IMR-90 (cell line): ENCODE results near the gene HOXA5. TPM values are rescaled to one million over a fixed set of nuclear protein-coding genes. Genes with fewer than 3 reads are reported as not detected.

Experiments
- ATAC-seq: fragments of 200-7000 bp; cut with Tn5 transposase; 2 replicates; pipeline ENCODE4 v1.9.1; 2020; ENCODE audit warnings: low read depth, mild to moderate bottlenecking, moderate library complexity
- BruUV-seq: library from RNA; stranded (reverse); fragments of 400-500 nt; replicated peaks from 2 replicates; lab custom pipeline; 2021; lab: Mats Ljungman, UMichigan
- CTCF ChIA-PET: fragments of 300-600 bp; formaldehyde crosslinking; extraction: SDS; loops from one replicate; lab custom pipeline; 2021; ENCODE audit warnings: antibody characterized with exemption; lab: Yijun Ruan, JAX
- POLR2A ChIA-PET: fragments of 300-600 bp; sonication (Branson Sonifier 250); formaldehyde crosslinking; loops from one replicate; lab custom pipeline; 2022; ENCODE audit warnings: antibody characterized with exemption; ENCODE audit not compliant: unreplicated experiment; lab: Charles Lee
- DNase-seq: peaks from one replicate; pipeline ENCODE4 v3.0.0; 2013
- H2AFZ ChIP-seq: replicated peaks from 2 replicates; pipeline ENCODE3; 2013; ENCODE audit warnings: low read length, mild to moderate bottlenecking; ENCODE audit not compliant: poor library complexity
- H2AK5ac ChIP-seq: 2 replicates; pipeline ENCODE4 v1.6.1; 2013; ENCODE audit warnings: low read depth, low read length, inconsistent platforms
- H2AK9ac ChIP-seq: replicated peaks from 2 replicates; pipeline ENCODE3; 2013; ENCODE audit warnings: mild to moderate bottlenecking, low read depth, low read length, moderate library complexity; ENCODE audit not compliant: poor library complexity
- H2BK120ac ChIP-seq: 2 replicates; pipeline ENCODE4 v1.6.1; 2013; ENCODE audit warnings: low read depth, low read length, inconsistent platforms
- H2BK15ac ChIP-seq: 3 replicates; pipeline ENCODE4 v1.6.1; 2013; ENCODE audit warnings: low read depth, low read length, inconsistent platforms
- H2BK20ac ChIP-seq: 2 replicates; pipeline ENCODE4 v1.6.1; 2013; ENCODE audit warnings: low read depth, mild to moderate bottlenecking, inconsistent platforms, low read length, moderate library complexity
- H2BK5ac ChIP-seq: 2 replicates; pipeline ENCODE4 v1.6.1; 2013; ENCODE audit warnings: mild to moderate bottlenecking, low read depth, low read length, inconsistent platforms; ENCODE audit not compliant: poor library complexity, severe bottlenecking
- H3K14ac ChIP-seq: replicated peaks from 2 replicates; pipeline ENCODE4 v1.6.1; 2013; ENCODE audit warnings: low read depth, low read length, inconsistent platforms
- H3K18ac ChIP-seq: 2 replicates; pipeline ENCODE4 v1.6.1; 2013; ENCODE audit warnings: low read depth, low read length, control low read depth
- H3K23ac ChIP-seq: 2 replicates; pipeline ENCODE4 v1.6.1; 2013; ENCODE audit warnings: low read depth, low read length, inconsistent platforms
- H3K27ac ChIP-seq: 2 replicates; pipeline ENCODE4 v1.5.1; 2013; ENCODE audit warnings: mild to moderate bottlenecking, control low read depth, low read length; ENCODE audit not compliant: insufficient read depth
- H3K27me3 ChIP-seq: 2 replicates; pipeline ENCODE4 v1.6.1; 2013; ENCODE audit warnings: low read length; ENCODE audit not compliant: control insufficient read depth, insufficient read depth
- H3K36me3 ChIP-seq: 2 replicates; pipeline ENCODE4 v1.6.1; 2013; ENCODE audit warnings: low read length, mixed read lengths; ENCODE audit not compliant: control insufficient read depth, insufficient read depth
- H3K4ac ChIP-seq: 2 replicates; pipeline ENCODE4 v1.6.1; 2013; ENCODE audit warnings: low read depth, low read length, inconsistent platforms
- H3K4me1 ChIP-seq: 2 replicates; pipeline ENCODE4 v1.6.1; 2013; ENCODE audit warnings: low read length, mixed read lengths; ENCODE audit not compliant: control insufficient read depth, insufficient read depth
- H3K4me2 ChIP-seq: 2 replicates; pipeline ENCODE4 v1.6.1; 2013; ENCODE audit warnings: low read depth, mild to moderate bottlenecking, control low read depth, low read length, moderate library complexity
- H3K4me3 ChIP-seq: 2 replicates; pipeline ENCODE4 v1.5.1; 2013; ENCODE audit warnings: low read depth, mild to moderate bottlenecking, control low read depth, low read length, moderate library complexity; ENCODE audit not compliant: insufficient read depth
- H3K56ac ChIP-seq: 2 replicates; pipeline ENCODE4 v1.6.1; 2013; ENCODE audit warnings: low read length, inconsistent platforms; ENCODE audit not compliant: insufficient read depth; ENCODE audit errors: extremely low read depth
- H3K79me1 ChIP-seq, 2 experiments: 2 replicates each; pipeline ENCODE4 v1.6.1; 2013; ENCODE audit warnings: low read length in 2 of 2, inconsistent platforms in 1 of 2, low read depth in 1 of 2
- H3K9ac ChIP-seq: 2 replicates; pipeline ENCODE4 v1.6.1; 2013; ENCODE audit warnings: low read depth, low read length, control low read depth
- H3K9me1 ChIP-seq: 2 replicates; pipeline ENCODE4 v1.6.1; 2013; ENCODE audit warnings: low read length, inconsistent platforms; ENCODE audit not compliant: insufficient read depth
- H3K9me3 ChIP-seq: 2 replicates; pipeline ENCODE4 v1.6.1; 2013; ENCODE audit warnings: low read length; ENCODE audit not compliant: control insufficient read depth, insufficient read depth
- H4K20me1 ChIP-seq: 2 replicates; pipeline ENCODE4 v1.6.1; 2013; ENCODE audit warnings: low read length, inconsistent platforms; ENCODE audit not compliant: insufficient read depth
- H4K5ac ChIP-seq: 2 replicates; pipeline ENCODE4 v1.6.1; 2013; ENCODE audit warnings: mild to moderate bottlenecking, low read depth, low read length, control low read depth
- H4K8ac ChIP-seq, 2 experiments: 2 replicates each; pipeline ENCODE4 v1.6.1; 2013; ENCODE audit warnings: low read depth in 2 of 2, low read length in 2 of 2, control low read depth in 1 of 2, inconsistent platforms in 1 of 2
- H4K91ac ChIP-seq: 2 replicates; pipeline ENCODE4 v1.6.1; 2013; ENCODE audit warnings: low read depth, low read length, inconsistent platforms; ENCODE audit not compliant: insufficient read depth
- MAZ ChIP-seq: IDR thresholded peaks from 2 replicates; pipeline ENCODE4 v1.6.1; 2012; ENCODE audit warnings: low read depth, mild to moderate bottlenecking, low read length, improper control_type of control experiment, moderate library complexity, borderline replicate concordance
- MXI1 ChIP-seq: IDR thresholded peaks from 2 replicates; pipeline ENCODE4 v1.6.1; 2012; ENCODE audit warnings: low read depth, mild to moderate bottlenecking, low read length, moderate library complexity, borderline replicate concordance
- NFE2L2 ChIP-seq: fragments of 150-350 bp; IDR thresholded peaks from 2 replicates; pipeline ENCODE4 v1.6.1; 2016; ENCODE audit warnings: low read depth, mild to moderate bottlenecking, low read length
- POLR2A ChIP-seq: IDR thresholded peaks from 2 replicates; pipeline ENCODE4 v1.6.1; 2012; ENCODE audit warnings: mild to moderate bottlenecking, low read depth, low read length
- RCOR1 ChIP-seq: IDR thresholded peaks from 2 replicates; pipeline ENCODE4 v1.6.1; 2012; ENCODE audit warnings: mild to moderate bottlenecking, low read length, improper control_type of control experiment; ENCODE audit not compliant: insufficient replicate concordance
- RFX5 ChIP-seq: IDR thresholded peaks from 2 replicates; pipeline ENCODE4 v1.8.0; 2012; ENCODE audit warnings: low read depth, mild to moderate bottlenecking, low read length, moderate library complexity
- SMC3 ChIP-seq: fragments of 150-350 bp; IDR thresholded peaks from 2 replicates; pipeline ENCODE4 v1.6.1; 2016; ENCODE audit warnings: low read depth, mild to moderate bottlenecking, antibody characterized with exemption, low read length, moderate library complexity
- WGBS, 2 experiments: methylation state at CpG; one replicate each; pipeline versions ENCODE4 v1.1.5 to v1.1.7; 2013; ENCODE audit warnings: missing lambda C conversion rate in 2 of 2; ENCODE audit not compliant: insufficient read length in 1 of 2; ENCODE audit errors: extremely low coverage in 2 of 2; 5-methylcytosine and 5-hydroxymethylcytosine counted together
- dilution Hi-C: fragments of 300-500 bp; cut with HindIII; formaldehyde crosslinking; loops from one replicate; pipeline ENCODE4 v1.14.3; 2018; ENCODE audit warnings: low sequenced_read_pairs; ENCODE audit not compliant: unreplicated experiment
- in situ Hi-C: fragments of 300-500 bp; cut with MboI; formaldehyde crosslinking; loops from 3 replicates; pipeline ENCODE4 v1.14.3; 2019; ENCODE audit warnings: low sequenced_read_pairs, inconsistent platforms, mixed read lengths
- intact Hi-C: fragments of 100-400 bp; cut with micrococcal nuclease; formaldehyde crosslinking; loops from 2 replicates; pipeline ENCODE4 v1.10.0; 2022
- polyA plus RNA-seq, 3 experiments: library from polyadenylated mRNA; depleted of rRNA; stranded (reverse); fragments of >200 nt; gene quantifications; 2 replicates each; pipeline ENCODE4 v1.2.3, GENCODE V29; 2012; ENCODE audit warnings: low replicate concordance in 1 of 3
- total RNA-seq: library from RNA; depleted of rRNA; stranded (reverse); fragments of >200 nt; gene quantifications from 2 replicates; pipeline ENCODE4 v1.2.3, GENCODE V29; 2012

Gene HOXA5
- total and polyA plus RNA-seq, 2 of the 4 experiments (the other 2 are of a cell fraction): 19.9 to 29.4 TPM

- no peak for TF ChIP-seq POLR2A
These were observed 19.2 kb upstream of the HOXA5 start (continued) for GRCh38 chr7:27162561-27163287.

- Histone ChIP-seq H3K36me3 (no peaks in the 10 kb centered on the region), H3K14ac (no peak overlapping the region), H4K91ac (no peak overlapping the region), H3K4me3 (no peak overlapping the region), H2BK120ac (no peak overlapping the region), H4K8ac (no peak overlapping the region), H3K27ac (no peak overlapping the region), H3K56ac (no peak overlapping the region), H3K18ac (no peak overlapping the region), H2AK9ac (no peak overlapping the region), H2BK5ac (no peak overlapping the region), H3K9me3 (peaks cover 11% of the 10 kb centered on the region; the same call in 1 of the 2 replicates), H3K4ac (no peak overlapping the region), H3K4me2 (no peak overlapping the region), H2AK5ac (no peak overlapping the region), H3K79me1 (no peaks in the 10 kb centered on the region), H2BK15ac (no peak overlapping the region), H3K4me1 (peaks cover under 1% of the 10 kb centered on the region; the same call in 1 of the 2 replicates), H2BK20ac (no peak overlapping the region), H3K9me1 (no peaks in the 10 kb centered on the region), H3K27me3 (peaks cover 40% of the 10 kb centered on the region), H3K9ac (no peak overlapping the region), H3K23ac (no peak overlapping the region), H4K5ac (no peak overlapping the region), H4K20me1 (no peaks in the 10 kb centered on the region), H2AFZ (peak overlapping the region; percentile 45)
- intact Hi-C loops (loop anchor here (1.0 to 10.0 kb wide), 4 partner anchors 793 to 1907 kb away; partner anchors contain the start of genes CBX3 and HNRNPA2B1), dilution Hi-C loops (no loop called here), in situ Hi-C loops (no loop called here)
- BruUV-seq: no TSS peak
- 100% methylated on average over 1 of the region's 30 CpGs; no CpG with 5 or more reads in 1 of the 2 experiments for WGBS, 2 experiments
- ChIA-PET CTCF (interaction anchor here (1.4 to 1.8 kb wide), 3 partner anchors 20 to 793 kb away, joined by 6 to 29 read pairs (median 6); no protein-coding TSS in a partner anchor), POLR2A (no interaction called here)
- DNase-seq: no peak
- ATAC-seq: no peak
- TF ChIP-seq MAZ (no peak), RFX5 (no peak), NFE2L2 (no peak), SMC3 (no peak), MXI1 (no peak), RCOR1 (no peak)
These were observed 18.5 kb upstream of the HOXA5 start for GRCh38 chr7:27161721-27162560.
